ENCODE measurements around the gene DAAM1. TPM values are rescaled to one million over a fixed set of nuclear protein-coding genes. Genes with fewer than 3 reads are reported as not detected.

The DAAM1 gene
- total RNA-seq, 1 donor from 2014 or later, result 67.6 TPM

DNA sequence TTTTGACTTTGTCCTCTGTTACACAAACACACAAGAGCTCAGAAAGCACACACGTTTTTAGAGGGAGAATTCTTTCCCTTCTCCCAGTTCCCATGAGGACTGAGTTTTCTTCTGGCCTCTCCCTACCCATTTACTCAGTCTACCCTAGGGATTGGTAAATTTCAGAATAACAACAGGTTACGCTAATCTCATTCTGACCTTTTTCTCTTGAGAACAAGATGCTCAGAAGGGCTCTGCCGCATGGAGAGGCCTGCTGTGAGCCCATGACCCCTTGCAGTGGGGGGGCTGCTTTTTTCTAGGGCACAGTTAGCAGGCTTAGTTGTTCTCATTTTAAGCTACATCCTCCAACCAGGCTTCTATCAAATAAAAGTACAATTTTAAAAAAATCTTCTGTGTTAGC is 207.2 kb downstream of the DAAM1 start:
- H3K36me3 ChIP-seq, result no peaks in the 10 kb centered on the region
- no peaks in the 10 kb centered on the region for H3K4me1 ChIP-seq
- no peak overlapping the region for H3K4me3 ChIP-seq
- TF ChIP-seq, protein P1, sequence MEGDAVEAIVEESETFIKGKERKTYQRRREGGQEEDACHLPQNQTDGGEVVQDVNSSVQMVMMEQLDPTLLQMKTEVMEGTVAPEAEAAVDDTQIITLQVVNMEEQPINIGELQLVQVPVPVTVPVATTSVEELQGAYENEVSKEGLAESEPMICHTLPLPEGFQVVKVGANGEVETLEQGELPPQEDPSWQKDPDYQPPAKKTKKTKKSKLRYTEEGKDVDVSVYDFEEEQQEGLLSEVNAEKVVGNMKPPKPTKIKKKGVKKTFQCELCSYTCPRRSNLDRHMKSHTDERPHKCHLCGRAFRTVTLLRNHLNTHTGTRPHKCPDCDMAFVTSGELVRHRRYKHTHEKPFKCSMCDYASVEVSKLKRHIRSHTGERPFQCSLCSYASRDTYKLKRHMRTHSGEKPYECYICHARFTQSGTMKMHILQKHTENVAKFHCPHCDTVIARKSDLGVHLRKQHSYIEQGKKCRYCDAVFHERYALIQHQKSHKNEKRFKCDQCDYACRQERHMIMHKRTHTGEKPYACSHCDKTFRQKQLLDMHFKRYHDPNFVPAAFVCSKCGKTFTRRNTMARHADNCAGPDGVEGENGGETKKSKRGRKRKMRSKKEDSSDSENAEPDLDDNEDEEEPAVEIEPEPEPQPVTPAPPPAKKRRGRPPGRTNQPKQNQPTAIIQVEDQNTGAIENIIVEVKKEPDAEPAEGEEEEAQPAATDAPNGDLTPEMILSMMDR (IDR thresholded peaks at IDR 0.05), result no peak
- DNase-seq (ENCODE audit: low spot score in 2 of 2), result no peak
- H3K27ac ChIP-seq, result no peak overlapping the region
- no peaks in the 10 kb centered on the region for H3K9me3 ChIP-seq
- no peaks in the 10 kb centered on the region for H3K27me3 ChIP-seq
- intact Hi-C loops (cut with DNase I), result no loop called here

DNA sequence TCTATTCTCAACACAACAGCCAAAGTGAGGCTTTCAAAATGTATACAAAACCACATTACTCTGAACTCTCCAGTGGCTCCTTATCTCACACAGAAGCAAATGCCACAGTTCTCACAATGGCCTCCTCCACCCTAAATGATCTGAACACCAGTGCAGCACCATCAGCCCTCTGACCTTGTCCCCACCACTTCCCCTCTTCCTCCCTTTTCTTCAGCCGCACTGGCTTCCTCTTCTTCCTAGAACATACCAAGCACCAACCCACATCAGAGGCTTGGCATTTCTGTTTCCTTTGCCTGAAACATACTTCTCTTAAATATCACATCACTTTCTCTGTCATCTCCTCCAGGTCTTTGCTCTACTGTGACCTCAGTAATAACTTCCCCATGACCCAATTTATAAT is 210.4 kb downstream of the DAAM1 start:
- Histone ChIP-seq H3K27ac (no peak overlapping the region), H3K4me1 (no peaks in the 10 kb centered on the region), H3K27me3 (no peaks in the 10 kb centered on the region), H3K9me3 (no peaks in the 10 kb centered on the region), H3K4me3 (no peak overlapping the region), H3K36me3 (no peaks in the 10 kb centered on the region)
- no peak for DNase-seq (ENCODE audit: low spot score in 2 of 2)
- intact Hi-C loops (cut with DNase I), result no loop called here
- TF ChIP-seq, protein P1 (IDR thresholded peaks at IDR 0.05), result no peak

DNA sequence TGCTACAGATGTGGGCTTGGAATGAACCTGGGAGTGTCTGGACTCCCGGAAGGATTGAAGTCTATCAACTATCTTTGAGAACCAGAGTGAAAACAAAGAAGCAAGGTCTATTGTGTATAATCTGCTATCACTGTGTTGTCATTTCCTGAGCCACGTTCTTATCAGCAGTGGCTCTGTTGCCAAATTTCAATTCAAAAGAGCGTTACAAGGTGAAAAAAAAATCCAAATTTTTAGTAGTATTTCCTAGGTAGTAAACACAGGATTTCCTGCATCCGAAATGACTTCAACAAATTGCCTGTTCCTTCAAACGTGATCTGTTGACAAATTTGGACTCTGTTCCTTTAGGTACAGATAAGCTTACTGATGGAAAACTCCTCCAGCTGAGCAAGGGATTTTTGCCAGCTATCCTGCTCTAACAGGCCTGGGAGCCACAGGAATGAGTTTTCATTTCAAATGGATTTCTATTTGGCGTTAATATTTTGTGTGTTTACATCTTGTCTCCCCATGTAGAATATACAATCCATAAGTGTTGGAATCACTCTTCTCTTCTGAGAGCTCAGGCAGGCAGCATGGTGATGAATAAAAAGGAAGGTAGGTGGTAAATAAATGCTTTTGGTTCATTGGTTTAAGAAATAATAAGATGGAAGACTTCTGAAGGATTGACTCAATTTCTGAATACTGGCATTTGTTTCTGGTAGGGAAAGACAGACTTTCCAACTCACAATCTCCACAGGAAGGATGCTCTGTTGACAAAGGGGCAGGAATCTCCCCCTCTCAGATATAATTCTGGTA is 218.2 kb downstream of the DAAM1 start:
- Histone ChIP-seq H3K36me3 (no peaks in the 10 kb centered on the region), H3K4me1 (peaks cover 0 to 9% of the 10 kb centered on the region in 2 donors), H3K27ac (peak overlapping the region; percentile 43 to 52), H3K9me3 (no peaks in the 10 kb centered on the region), H3K4me3 (no peak overlapping the region), H3K27me3 (no peaks in the 10 kb centered on the region)
- TF ChIP-seq, protein P1 (IDR thresholded peaks at IDR 0.05), result no peak
- DNase-seq (ENCODE audit: low spot score in 2 of 2), result no peak
- intact Hi-C loops (cut with DNase I), result loop anchor here (2.0 kb wide), 1 partner anchor 58 kb away; no protein-coding TSS in a partner anchor

DNA sequence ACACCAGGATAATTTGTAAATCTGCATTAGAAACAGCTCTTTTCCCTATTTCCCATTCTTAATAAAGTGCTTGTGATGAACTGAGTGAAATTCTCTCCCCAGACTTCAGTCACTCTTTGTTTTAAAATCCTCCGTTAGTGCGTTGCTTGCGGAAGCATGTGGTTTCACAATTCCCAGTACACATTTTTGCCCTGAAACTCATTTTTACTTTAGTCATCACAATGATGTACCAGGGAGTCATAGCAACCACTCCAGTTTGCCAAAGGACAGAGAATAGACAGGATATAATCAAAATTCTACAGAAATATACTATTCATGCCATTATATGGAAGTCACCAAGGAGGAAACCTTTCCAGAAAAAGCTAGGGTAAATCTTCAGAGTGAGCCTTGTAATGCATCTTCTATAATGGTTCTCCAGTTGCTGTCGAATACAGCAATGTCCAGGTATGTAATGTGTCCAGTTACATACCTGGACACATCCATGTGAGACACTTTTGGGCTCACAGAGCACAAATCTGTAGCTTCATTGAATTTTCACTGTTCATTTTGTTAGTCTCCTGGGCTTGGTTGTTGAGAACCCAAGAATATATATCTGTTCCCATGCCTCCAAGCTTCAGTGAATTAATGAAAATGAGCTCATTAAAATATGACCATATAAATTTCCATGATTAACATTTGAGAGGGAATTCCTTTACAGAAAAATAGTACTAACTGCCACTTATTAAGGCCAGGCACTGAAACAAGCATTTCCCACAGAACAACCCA is 219.0 kb downstream of the DAAM1 start:
- no peak overlapping the region for H3K4me3 ChIP-seq
- intact Hi-C loops (cut with DNase I), result loop anchor here (2.0 kb wide), 1 partner anchor 59 kb away; no protein-coding TSS in a partner anchor
- DNase-seq (ENCODE audit: low spot score in 2 of 2), result no peak
- no peaks in the 10 kb centered on the region for H3K27me3 ChIP-seq
- H3K27ac ChIP-seq, result peak overlapping the region; percentile 43 to 52
- H3K4me1 ChIP-seq, result peaks cover 0 to 9% of the 10 kb centered on the region in 2 donors
- no peaks in the 10 kb centered on the region for H3K36me3 ChIP-seq
- TF ChIP-seq, protein P1 (IDR thresholded peaks at IDR 0.05), result no peak
- no peaks in the 10 kb centered on the region for H3K9me3 ChIP-seq

DNA sequence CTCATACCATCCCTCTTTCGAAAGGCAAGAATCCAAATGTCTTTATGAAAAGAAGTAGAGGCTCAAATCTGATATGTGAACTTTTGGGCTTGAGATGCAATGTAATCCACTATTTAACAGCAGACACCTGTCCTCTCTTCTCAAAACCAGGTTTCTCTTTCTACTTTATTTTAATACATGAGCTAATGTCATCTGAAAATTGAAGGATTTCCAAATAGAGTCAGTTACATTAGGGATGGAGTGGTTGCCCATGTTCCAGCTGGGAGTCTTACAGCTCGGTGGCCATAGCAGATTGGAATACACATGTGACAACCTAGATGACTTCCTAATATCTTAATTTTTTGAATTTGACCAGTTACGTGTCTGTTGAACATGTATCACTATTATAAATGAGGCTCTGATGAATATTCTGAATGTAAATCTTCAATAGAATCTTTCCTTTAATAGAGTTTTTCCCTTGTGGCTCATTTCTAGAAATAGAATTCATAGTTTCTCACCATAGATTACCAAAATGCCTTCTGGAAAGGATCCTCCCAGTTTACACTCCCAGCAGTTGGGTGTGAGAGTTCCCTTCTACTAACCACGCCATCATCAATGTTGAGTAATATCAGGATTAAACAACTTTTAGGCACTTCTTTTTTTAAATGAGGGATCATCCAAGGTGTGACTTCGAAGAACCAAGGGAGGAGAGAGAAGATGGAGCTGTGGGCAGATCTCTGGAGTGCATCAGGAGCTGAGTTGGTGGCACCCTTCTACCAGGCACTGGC is 227.6 kb downstream of the DAAM1 start:
- Histone ChIP-seq H3K4me1 (peaks cover 4% of the 10 kb centered on the region in 2 donors), H3K36me3 (no peaks in the 10 kb centered on the region), H3K9me3 (no peaks in the 10 kb centered on the region), H3K4me3 (no peak overlapping the region), H3K27me3 (no peaks in the 10 kb centered on the region), H3K27ac (no peak overlapping the region)
- intact Hi-C loops (cut with DNase I), result no loop called here
- TF ChIP-seq, protein P1 (IDR thresholded peaks at IDR 0.05), result no peak
- no peak for DNase-seq (ENCODE audit: low spot score in 2 of 2)
